Aorta (tissue), 5 donors: ENCODE results near the gene SHANK1. TPM values are rescaled to one million over a fixed set of nuclear protein-coding genes. Genes with fewer than 3 reads are reported as not detected.

Source experiments
- ATAC-seq: fragments of 200-7000 bp; cut with Tn5 transposase; one replicate; pipeline ENCODE4 v1.9.1; 2022; ENCODE audit warnings: moderate library complexity; ENCODE audit not compliant: low FRiP score
- DNase-seq, 2 donors: peaks; one replicate each; pipeline ENCODE4 v3.0.0-alpha.2; 2020
- H3K27ac ChIP-seq, 2 donors: one replicate each; pipeline ENCODE4 v1.5.1; 2013; ENCODE audit warnings: low read length in 2 of 2, mild to moderate bottlenecking in 2 of 2, moderate library complexity in 2 of 2, control low read depth in 1 of 2, inconsistent platforms in 1 of 2, low read depth in 1 of 2
- H3K27me3 ChIP-seq, 2 donors: one replicate each; pipeline ENCODE4 v1.6.1; 2013; ENCODE audit warnings: control low read depth in 1 of 2, low read length in 1 of 2, mild to moderate bottlenecking in 1 of 2, moderate library complexity in 1 of 2; ENCODE audit not compliant: insufficient read depth in 2 of 2, control insufficient read depth in 1 of 2
- H3K36me3 ChIP-seq, 2 donors: one replicate each; pipeline ENCODE4 v1.6.1; 2013; ENCODE audit warnings: control low read depth in 1 of 2, low read length in 1 of 2, mild to moderate bottlenecking in 1 of 2; ENCODE audit not compliant: insufficient read depth in 2 of 2, control insufficient read depth in 1 of 2
- H3K4me1 ChIP-seq, 2 donors: one replicate each; pipeline ENCODE4 v1.6.1; 2013; ENCODE audit warnings: low read length in 2 of 2, control low read depth in 1 of 2, mild to moderate bottlenecking in 1 of 2, moderate library complexity in 1 of 2; ENCODE audit not compliant: insufficient read depth in 2 of 2, control insufficient read depth in 1 of 2
- H3K4me3 ChIP-seq, 2 donors: one replicate each; pipeline ENCODE4 v1.5.1; 2013; ENCODE audit warnings: low read length in 2 of 2, control low read depth in 1 of 2, mild to moderate bottlenecking in 1 of 2
- H3K9me3 ChIP-seq: one replicate; pipeline ENCODE4 v1.6.1; 2013; ENCODE audit warnings: mild to moderate bottlenecking, low read length; ENCODE audit not compliant: control insufficient read depth
- WGBS, 2 donors: extraction: QIAGEN DNeasy Blood & Tissue Kit; methylation state at CpG; one replicate each; pipeline ENCODE4 v1.1.7; 2013; 5-methylcytosine and 5-hydroxymethylcytosine counted together
- intact Hi-C, 2 donors: fragments of 100-400 bp; cut with DNase I; formaldehyde crosslinking; loops; one replicate each; pipeline versions ENCODE4 v1.14.2 to v1.15.0; 2022
- polyA plus RNA-seq, 2 donors: library from polyadenylated mRNA; stranded (reverse); fragments of 200-250 nt; gene quantifications; one replicate each; pipeline ENCODE4 v1.2.3, GENCODE V29; 2013
- total RNA-seq, 2 donors: library from RNA; stranded (reverse); fragmentation: NEBNext Ultra II Directional; extraction: Animal tissue kit (Norgen Biotek cat#: 25700); gene quantifications; one replicate each; pipeline ENCODE4 v1.2.1, GENCODE V29; 2021
- donor health status: healthy with polysubstance abuse.
- donor health status: Bipolar disorder and iron deficiency.
- donor health status: DM: no; HTN: no; CAD: no.
- donor health status: DM: no; HTN: no; CAD: no.
- donor health status: DM: yes; HTN: yes; CAD: no.

The SHANK1 gene
- total and polyA plus RNA-seq, 4 donors, result 0.38 to 1.8 (median 0.94) TPM

DNA sequence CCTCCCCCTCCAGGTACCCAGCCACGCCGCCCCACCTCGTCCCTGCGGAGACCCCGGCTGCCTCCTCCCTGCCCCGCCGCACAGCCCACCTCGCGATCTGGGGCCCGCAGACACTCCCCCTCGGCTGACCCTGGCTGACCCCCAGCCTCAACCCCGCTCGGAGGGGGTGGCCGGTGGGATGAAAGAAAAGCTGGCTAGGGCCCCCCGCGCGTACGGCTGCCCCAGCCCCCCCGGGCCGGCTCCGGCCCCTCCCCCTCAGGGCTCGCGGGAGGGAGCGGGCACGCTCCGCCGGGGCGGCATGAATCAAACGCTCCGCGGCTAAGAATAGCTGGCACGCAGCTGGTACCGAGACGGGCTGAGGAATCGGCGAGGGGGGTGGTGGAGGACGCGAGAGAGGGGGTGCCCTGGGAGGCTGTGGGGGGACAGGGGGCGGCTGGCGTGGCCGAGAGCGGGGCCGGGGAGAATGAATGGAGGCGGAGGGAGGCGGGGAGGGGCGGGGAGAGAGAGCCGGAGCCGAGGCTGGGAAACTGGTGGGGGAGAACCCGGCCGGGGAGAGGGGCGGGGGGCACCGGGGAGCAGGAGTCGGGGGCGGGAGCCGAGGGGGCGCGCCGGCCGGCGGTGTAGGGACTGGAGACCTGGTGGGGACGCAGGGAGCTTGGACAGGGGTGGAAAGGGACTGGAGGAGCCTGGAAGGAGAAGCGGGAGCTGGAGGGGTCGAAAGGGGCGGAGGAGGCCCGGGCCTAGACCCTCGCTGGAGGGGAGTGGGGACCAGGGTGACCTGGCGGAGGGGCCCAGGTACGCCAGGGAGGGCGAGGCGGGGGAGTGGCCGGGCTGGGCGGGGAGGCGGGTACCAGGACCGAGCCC is 1.1 kb downstream of the SHANK1 start:
- Histone ChIP-seq H3K4me3 (peak overlapping the region in 1 of 2 donors; percentile 3), H3K9me3 (no peaks in the 10 kb centered on the region), H3K4me1 (no peaks in the 10 kb centered on the region), H3K27me3 (no peaks in the 10 kb centered on the region), H3K27ac (no peak overlapping the region), H3K36me3 (no peaks in the 10 kb centered on the region)
- intact Hi-C loops, result no loop called here
- ATAC-seq (no peak), DNase-seq (no peak)
- 1 to 2% methylated on average over 44 to 74 of the region's 74 CpGs for WGBS, 2 donors

GRCh38 chr19:50717891-50718254 is 1.7 kb downstream of the SHANK1 start:
- Histone ChIP-seq H3K4me3 (no peak overlapping the region), H3K36me3 (no peaks in the 10 kb centered on the region), H3K9me3 (no peaks in the 10 kb centered on the region), H3K27ac (no peak overlapping the region), H3K4me1 (no peaks in the 10 kb centered on the region), H3K27me3 (no peaks in the 10 kb centered on the region)
- intact Hi-C loops, result no loop called here
- ATAC-seq (no peak), DNase-seq (no peak)
- WGBS, 2 donors, result 18 to 31% methylated on average over 3 to 13 of the region's 13 CpGs

GRCh38 chr19:50717026-50717723 is 2.4 kb downstream of the SHANK1 start:
- intact Hi-C loops, result no loop called here
- no peaks in the 10 kb centered on the region for H3K9me3 ChIP-seq
- no peaks in the 10 kb centered on the region for H3K27me3 ChIP-seq
- H3K36me3 ChIP-seq, result no peaks in the 10 kb centered on the region
- no peaks in the 10 kb centered on the region for H3K4me1 ChIP-seq
- no peak for DNase-seq
- H3K4me3 ChIP-seq, result no peak overlapping the region
- ATAC-seq, result no peak
- 87 to 88% methylated on average over 23 of the region's 23 CpGs for WGBS, 2 donors
- no peak overlapping the region for H3K27ac ChIP-seq

- WGBS, 2 donors, result 88 to 93% methylated on average over 35 to 39 of the region's 39 CpGs
These were observed 3.2 kb downstream of the SHANK1 start for GRCh38 chr19:50716178-50717025.

DNA sequence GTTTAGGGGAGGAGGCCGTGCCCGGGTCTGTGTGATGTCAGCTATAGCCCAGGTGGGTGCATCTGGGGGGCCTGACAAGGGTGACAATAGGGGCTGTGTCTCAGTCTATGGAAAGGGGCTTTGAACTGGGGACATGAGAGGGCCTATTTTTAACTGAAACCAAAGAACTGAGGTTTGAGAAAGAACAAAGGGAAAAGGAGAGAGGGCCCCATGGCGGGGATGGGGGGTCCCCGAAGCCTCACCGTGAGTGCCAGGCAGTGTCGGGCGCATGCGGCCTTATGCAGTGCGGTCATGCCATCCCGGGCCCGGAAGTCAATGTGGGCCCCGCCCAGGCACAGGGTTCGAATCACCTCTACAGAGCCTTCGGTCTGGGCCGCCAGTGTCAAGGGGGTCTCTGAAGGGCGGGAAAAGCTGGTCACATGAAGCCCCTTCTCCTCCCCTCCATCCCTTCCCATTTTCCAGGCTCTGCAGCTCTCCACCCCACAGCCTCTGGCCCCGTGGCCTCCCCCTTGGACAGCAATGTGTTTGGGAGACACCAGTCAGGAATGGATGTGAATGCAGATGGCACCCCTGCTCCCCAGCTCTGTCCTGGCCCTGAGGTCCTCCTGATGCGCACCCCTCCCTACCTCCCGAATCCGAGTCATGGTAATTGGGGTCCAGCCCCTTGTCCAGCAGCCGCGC is 5.9 kb downstream of the SHANK1 start:
- Histone ChIP-seq H3K4me1 (no peaks in the 10 kb centered on the region), H3K27me3 (no peaks in the 10 kb centered on the region), H3K27ac (no peak overlapping the region), H3K4me3 (no peak overlapping the region), H3K9me3 (no peaks in the 10 kb centered on the region), H3K36me3 (no peaks in the 10 kb centered on the region)
- no peak for ATAC-seq
- no peak for DNase-seq
- 91 to 94% methylated on average over 19 to 22 of the region's 22 CpGs for whole genome bisulfite sequencing, 2 donors
- intact Hi-C loops, result no loop called here

More at GRCh38 chr19:50716178-50717025, 3.2 kb downstream of the SHANK1 start:
- H3K4me1 ChIP-seq, result no peaks in the 10 kb centered on the region
- no peak overlapping the region for H3K27ac ChIP-seq
- intact Hi-C loops, result no loop called here
- ATAC-seq, result no peak
- H3K9me3 ChIP-seq, result no peaks in the 10 kb centered on the region
- H3K27me3 ChIP-seq, result no peaks in the 10 kb centered on the region
- H3K36me3 ChIP-seq, result no peaks in the 10 kb centered on the region
- no peak overlapping the region for H3K4me3 ChIP-seq
- no peak for DNase-seq

GRCh38 chr19:50712833-50713232 is 6.8 kb downstream of the SHANK1 start:
- no peak for DNase-seq
- H3K4me1 ChIP-seq, result no peaks in the 10 kb centered on the region
- H3K27me3 ChIP-seq, result no peaks in the 10 kb centered on the region
- no peak for ATAC-seq
- intact Hi-C loops, result no loop called here
- H3K27ac ChIP-seq, result no peak overlapping the region
- H3K4me3 ChIP-seq, result no peak overlapping the region
- no peaks in the 10 kb centered on the region for H3K36me3 ChIP-seq
- H3K9me3 ChIP-seq, result no peaks in the 10 kb centered on the region
- 89 to 90% methylated on average over 6 of the region's 6 CpGs for WGBS, 2 donors

- intact Hi-C loops, result no loop called here
- 85 to 91% methylated on average over 9 of the region's 9 CpGs for WGBS, 2 donors
- ATAC-seq, result no peak
- H3K4me3 ChIP-seq, result no peak overlapping the region
- no peaks in the 10 kb centered on the region for H3K9me3 ChIP-seq
- no peaks in the 10 kb centered on the region for H3K4me1 ChIP-seq
- no peak overlapping the region for H3K27ac ChIP-seq
- DNase-seq, result no peak
- H3K27me3 ChIP-seq, result no peaks in the 10 kb centered on the region
- no peaks in the 10 kb centered on the region for H3K36me3 ChIP-seq
These were observed 7.8 kb downstream of the SHANK1 start for GRCh38 chr19:50711805-50712204.

GRCh38 chr19:50711196-50711595 is 8.4 kb downstream of the SHANK1 start:
- H3K4me3 ChIP-seq, result no peak overlapping the region
- 90 to 96% methylated on average over 11 of the region's 11 CpGs for WGBS, 2 donors
- no peak overlapping the region for H3K27ac ChIP-seq
- H3K4me1 ChIP-seq, result no peaks in the 10 kb centered on the region
- intact Hi-C loops, result no loop called here
- no peaks in the 10 kb centered on the region for H3K27me3 ChIP-seq
- H3K36me3 ChIP-seq, result no peaks in the 10 kb centered on the region
- no peaks in the 10 kb centered on the region for H3K9me3 ChIP-seq
- DNase-seq (no peak), ATAC-seq (no peak)
